Measurements from ENCODE around the gene TMEM61.

The TMEM61 gene

DNA sequence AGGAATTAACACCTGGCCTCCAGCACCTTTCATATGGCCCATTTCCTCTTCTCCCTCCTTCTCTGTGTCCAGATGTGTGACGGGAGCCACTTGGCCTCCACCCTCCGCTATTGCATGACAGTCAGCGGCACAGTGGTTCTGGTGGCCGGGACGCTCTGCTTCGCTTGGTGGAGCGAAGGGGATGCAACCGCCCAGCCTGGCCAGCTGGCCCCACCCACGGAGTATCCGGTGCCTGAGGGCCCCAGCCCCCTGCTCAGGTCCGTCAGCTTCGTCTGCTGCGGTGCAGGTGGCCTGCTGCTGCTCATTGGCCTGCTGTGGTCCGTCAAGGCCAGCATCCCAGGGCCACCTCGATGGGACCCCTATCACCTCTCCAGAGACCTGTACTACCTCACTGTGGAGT lies 5.6 kb downstream of the TMEM61 start:
- no peak for DNase-seq

DNA sequence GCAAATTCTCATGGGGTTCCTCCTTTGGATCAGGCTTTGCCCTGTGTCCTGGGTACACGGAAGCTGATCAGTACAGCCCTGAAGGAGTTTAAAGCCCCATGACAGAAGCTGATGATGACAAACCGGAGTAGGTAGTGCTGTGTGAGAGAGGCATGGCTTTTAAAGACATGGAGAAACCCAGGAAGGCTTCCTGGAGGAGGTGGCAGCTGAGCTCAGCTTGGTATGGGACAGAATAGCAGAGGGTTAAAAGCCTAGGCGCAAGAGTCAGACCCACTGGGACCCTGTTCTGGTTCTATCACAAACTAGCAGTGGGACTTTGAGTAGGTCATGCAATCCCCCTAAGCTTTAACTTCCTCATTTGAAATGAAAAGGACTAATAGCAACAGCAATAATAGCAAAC lies 6.1 kb downstream of the TMEM61 start:
- DNase-seq: no peak

DNA sequence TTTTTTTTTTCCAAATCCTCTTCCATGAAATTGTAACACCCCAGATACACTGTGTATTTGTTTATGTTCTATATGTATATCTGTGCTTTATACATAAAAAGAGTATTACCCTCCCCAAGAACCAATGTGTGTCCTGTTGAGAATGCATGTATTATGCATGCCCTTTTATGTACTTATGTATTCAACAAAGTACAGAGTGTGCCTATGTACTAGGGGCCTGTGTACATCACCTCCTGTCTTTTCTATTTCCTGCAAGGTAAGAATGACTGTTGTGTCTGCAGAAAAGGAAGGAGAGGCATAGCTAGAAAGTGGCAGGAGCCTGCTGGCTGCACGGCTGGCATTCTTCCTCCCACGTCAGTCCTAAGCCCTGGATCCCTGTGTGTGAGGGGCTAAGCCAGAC lies 7.0 kb downstream of the TMEM61 start:
- DNase-seq: no peak

GRCh38 chr1:54987919-54988705 lies 7.7 kb downstream of the TMEM61 start:
- no peak for DNase-seq

DNA sequence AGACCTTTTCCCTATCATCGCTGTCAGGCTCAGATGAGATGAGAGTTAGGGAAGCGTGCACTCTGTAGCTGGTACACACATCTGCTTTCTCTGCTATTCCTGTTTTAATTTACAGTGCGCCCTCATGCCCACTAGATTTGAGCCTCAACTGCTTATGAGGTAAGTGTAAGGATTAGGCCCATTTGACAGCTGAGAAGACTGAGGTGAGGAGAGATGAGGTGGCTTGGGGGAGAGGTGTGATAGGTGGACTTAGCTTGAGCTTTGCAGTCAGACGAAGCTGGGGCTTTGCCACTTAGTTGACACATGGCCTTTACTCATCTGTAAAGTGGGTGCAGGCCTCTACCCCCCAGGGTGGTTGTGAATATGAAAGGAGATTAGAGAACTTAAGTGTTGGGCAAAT lies 8.5 kb downstream of the TMEM61 start:
- DNase-seq: no peak

GRCh38 chr1:54989473-54989872 lies 9.0 kb downstream of the TMEM61 start:
- no peak for DNase-seq

GRCh38 chr1:54989968-54990810 lies 9.8 kb downstream of the TMEM61 start:
- no peak for DNase-seq

DNA sequence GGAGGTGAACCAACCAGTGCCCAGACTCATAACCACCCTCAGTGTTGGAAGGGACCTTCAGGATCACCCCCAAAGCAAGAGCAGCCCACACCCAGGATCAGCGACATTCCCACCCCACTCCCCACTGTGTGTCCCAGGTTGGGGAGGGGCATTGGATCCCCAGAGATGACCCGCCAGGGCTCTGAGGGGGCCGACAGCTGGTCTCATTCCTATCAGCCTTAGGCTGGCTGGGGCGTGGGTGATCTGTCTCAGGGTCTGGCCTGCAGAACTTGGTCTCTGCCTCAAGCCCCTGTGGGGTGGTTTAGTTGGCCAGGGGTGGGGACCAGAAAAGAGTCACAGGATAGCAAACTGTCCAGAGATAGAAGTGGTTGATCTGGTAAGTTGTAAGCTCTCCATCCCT lies 10.5 kb downstream of the TMEM61 start:
- DNase-seq: no peak

GRCh38 chr1:54991939-54992338 lies 11.5 kb downstream of the TMEM61 start:
- no peak for DNase-seq

- no peak for DNase-seq
Measured at GRCh38 chr1:54993140-54993539, 12.7 kb downstream of the TMEM61 start.

GRCh38 chr1:54994355-54994990 lies 14.0 kb downstream of the TMEM61 start:
- no peak for DNase-seq

DNA sequence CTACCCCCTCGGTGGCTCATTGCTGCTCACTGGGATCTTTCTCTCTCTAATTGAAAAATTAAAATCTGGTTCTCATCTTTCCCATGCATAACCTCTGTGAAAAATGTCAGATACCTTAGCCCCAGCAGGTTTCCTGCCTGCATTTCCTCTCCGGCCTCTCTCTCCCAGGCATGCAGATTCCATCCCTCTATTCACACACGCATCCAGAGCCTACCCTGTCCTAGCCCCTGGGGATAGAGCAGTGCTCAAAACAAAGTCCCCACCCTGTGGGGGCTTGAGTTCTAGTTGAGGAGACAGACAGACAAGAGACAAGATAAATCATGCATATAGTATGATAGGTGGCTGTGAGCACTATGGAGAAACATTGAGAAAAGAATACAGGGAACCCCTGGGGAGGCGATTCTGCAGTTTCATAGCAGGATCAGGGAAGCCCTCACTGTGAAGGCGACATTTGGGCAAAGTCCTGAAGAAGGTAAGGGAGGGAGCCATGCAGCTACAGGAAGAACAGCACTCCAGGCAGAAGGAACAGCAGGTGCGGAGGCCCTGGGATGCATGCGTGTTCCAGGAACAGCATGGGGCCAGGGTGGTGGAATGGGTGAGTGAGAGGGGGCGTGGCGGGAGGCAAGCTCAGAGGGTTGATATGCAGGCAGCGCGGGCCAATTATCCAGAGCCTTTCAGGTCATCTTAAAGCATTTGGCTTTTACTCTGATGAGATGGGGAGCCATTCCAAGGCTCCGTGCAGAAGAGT lies 14.8 kb downstream of the TMEM61 start:
- no peak for DNase-seq

GRCh38 chr1:54995835-54996234 lies 15.4 kb downstream of the TMEM61 start:
- peak; percentile 43 to 65 for DNase-seq

GRCh38 chr1:54996359-54996868 lies 16.0 kb downstream of the TMEM61 start:
- DNase-seq: peak; percentile 76 to 83

- no peak for DNase-seq
Measured at GRCh38 chr1:54996869-54997710, 16.7 kb downstream of the TMEM61 start.

DNA sequence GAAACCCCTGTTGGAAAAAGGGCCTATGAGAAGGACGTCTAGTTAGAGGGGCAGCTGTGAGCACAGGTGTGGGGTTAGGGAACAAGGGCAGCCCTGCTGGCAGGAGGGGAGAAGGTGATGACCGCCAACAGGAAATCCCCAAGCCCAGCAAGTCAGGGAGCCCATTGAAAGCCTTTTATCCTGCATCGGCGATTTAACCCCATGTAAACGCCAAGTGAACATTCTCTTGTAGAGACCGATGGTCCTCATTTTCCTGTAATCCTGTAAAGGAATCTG lies 17.2 kb downstream of the TMEM61 start:
- DNase-seq: no peak

- no peak for DNase-seq
Measured at GRCh38 chr1:54998100-54998499, 17.7 kb downstream of the TMEM61 start.

DNA sequence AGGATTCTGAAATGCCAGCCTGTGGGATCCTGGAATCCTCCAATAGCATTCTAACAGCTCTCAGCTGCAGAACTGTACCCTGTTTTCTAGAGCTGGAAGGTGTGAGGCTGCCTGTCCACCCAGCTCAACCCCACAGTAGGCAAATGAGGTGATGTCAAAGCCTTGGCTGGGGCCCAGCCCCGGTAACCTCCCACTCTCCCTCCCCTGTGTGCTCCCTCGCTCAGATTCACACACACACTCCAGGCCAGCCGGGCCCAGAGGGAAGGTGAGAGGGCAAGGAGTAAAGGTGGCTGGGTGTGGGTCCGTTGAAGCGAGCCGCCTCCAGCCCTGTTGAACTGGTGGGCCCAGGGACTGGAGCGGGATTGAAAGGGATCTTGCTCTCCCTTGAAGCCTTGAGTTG lies 18.2 kb downstream of the TMEM61 start, which contains the start of gene BSND:
BSND (plus strand) TSS at position 257 of the 400 bp plus-strand sequence. CDS start 254 bp downstream, outside the sequence.
- DNase-seq: no peak

- DNase-seq: no peak
Measured at GRCh38 chr1:55000110-55001085, 20.0 kb downstream of the TMEM61 start.

DNA sequence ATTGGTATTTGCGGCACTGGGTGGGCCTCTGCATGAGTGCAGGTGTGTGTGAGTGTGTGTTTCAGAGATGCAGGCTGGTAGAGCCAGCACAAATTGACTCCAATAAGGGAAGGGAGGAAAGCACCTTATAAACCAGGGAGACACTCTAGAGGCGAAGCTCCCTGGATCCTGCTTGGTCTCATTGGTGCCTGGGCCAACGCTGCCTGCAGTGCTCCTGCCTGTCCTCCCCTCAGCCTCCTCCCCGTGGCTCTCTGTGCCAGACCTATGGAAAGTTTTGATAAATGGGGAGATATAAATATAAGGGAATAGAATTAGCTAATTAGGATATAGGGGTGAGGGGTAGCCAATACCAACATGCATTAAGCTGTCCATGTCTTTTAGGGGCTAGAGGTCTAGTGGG lies 20.9 kb downstream of the TMEM61 start:
- DNase-seq: no peak

- DNase-seq: no peak
Measured at GRCh38 chr1:55002686-55003085, 22.3 kb downstream of the TMEM61 start.

Data from CD4-positive, alpha-beta T cell treated with Interleukin-4 for 1 hour (primary cell).